NCI-H446 (cell line): ENCODE data around the gene NPDC1.

Source experiments
- DNase-seq, 2 experiments: peaks; one replicate each; lab custom pipeline; 2025; lab: John Stamatoyannopoulos, UW

The NPDC1 gene

GRCh38 chr9:136992819-136993369, 53.1 kb downstream of the NPDC1 start:
- DNase-seq = no peak

DNA sequence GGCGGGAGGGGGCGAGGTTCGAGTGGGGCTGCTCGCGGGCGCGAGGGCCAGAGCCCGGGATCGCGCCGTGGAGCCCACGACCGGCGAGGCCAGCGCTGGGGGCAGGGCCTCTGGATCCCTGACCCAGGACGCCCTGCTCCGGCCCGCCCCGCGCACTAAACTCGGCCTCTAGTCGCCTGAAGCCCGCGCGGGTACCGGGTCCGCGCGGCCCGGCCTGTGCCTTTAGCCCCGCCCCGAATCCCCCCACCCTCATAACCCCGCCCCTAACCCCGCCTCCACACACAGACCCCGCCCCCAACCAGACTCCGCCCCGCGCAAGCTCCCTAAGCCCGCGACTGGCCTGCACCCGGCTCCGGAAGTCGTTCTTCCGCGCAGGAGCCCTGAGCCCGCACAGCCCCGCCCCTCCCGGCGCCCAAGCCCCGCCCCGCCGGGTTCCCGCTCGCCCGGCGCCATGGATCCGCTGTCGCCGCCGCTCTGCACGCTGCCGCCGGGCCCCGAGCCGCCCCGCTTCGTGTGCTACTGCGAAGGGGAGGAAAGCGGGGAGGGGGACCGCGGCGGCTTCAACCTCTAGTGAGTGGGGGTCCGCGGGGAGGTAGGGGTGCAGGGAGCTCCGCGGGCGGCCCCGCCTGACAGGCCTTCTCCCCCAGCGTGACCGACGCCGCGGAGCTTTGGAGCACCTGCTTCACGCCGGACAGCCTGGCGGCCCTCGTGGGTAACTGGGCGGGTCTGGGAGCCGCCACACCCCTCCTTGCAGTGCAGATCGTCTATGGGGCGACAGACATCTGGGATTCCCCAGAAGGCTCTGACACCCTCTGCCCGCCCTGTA, 53.8 kb downstream of the NPDC1 start, which contains the start of gene PAXX:
Gene PAXX, plus strand, starts transcription at position 430 of the 826 bp plus-strand sequence. Its CDS starts 22 bp downstream, at position 452.
- DNase-seq = peak; percentile 20 to 80

- no peak for DNase-seq
Observed at GRCh38 chr9:136990242-136990911, 55.6 kb downstream of the NPDC1 start.
